ENCODE measurements around the gene FAM227A.
A peak's percentile ranks its signal among the peaks of the same experiment; 100 is the strongest.

Gene FAM227A

DNA sequence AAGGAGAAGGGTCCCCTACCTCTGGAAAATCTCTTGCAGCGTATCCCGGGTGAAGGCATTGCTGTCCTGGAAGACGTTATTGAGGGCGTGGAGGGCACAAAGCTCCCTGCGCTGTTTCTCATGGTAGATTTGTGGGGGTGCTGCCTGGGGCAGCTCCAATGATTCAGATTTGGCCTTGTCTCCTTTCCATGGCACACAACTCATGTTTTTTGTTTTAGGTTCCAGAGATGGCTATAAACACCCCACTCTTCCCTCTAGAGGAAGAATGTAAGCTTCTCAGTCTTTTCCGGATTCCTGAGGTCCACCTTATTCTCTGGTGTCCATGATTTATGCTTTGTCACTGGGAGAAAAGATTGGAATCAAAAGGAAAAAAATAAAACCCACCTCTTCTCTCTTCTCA is 43.6 kb upstream of the FAM227A start:
- DNase-seq (ENCODE audit: low read depth), result peak; percentile 63
- H3K4me3 ChIP-seq (replicated peaks; ENCODE audit: low read depth, low read length), result peak overlapping the region; percentile 81
- no peak for TF ChIP-seq CTCF (IDR thresholded peaks at IDR 0.05; ENCODE audit: low read length, missing control alignments)

DNA sequence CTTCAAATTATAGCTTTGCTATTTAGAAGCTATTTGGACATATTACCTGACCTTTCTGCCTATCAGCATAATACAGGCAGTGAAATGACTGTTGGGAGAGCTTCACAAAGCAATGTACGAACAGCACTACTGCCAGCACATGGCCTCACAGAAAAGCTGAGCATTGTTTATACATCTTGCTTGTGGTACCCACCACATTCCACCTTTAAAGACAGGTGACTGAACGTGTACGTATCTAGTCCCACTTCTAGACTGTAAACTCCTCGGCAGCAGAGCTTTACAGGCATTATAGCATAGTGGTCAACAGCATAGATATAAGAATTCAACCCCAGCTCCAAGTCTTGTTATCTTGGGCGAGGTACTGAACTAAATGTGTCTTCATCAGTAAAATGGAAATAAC is 43.0 kb upstream of the FAM227A start:
- no peak for DNase-seq (ENCODE audit: low read depth)
- peak overlapping the region; percentile 81 for H3K4me3 ChIP-seq (replicated peaks; ENCODE audit: low read depth, low read length)
- TF ChIP-seq CTCF (IDR thresholded peaks at IDR 0.05; ENCODE audit: low read length, missing control alignments), result no peak

DNA sequence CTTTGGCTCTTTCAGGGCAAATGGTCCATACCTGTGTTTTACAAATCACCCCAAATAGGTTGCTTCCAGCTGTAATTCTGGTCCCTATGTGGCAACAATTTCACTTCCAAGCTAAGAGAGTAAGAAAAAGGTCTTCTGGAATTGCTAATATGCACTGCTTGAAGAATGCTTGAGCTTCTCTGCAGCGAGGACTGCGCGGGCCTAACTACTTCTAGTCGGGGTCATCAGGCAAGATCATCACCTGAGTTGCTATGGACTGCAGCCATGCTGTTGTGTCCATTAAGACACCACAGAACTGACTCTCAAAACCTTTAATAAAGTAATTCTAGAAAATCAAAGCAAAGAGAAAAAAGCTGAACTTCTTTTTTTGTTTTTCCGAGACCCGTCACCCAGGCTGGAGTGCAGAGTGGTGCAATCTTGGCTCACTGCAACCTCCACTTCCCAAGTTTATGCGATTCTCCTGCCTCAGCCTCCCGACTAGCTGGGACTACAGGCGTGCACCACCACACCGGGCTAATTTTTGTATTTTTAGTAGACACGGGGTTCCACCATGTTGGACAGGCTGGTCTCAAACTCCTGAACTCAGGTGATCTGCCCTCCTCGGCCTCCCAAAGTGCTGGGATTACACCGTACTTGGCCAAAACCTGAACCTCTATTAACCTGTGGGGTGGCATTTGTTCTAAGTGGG is 42.4 kb upstream of the FAM227A start:
- DNase-seq (ENCODE audit: low read depth), result no peak
- no peak for TF ChIP-seq CTCF (IDR thresholded peaks at IDR 0.05; ENCODE audit: low read length, missing control alignments)
- H3K4me3 ChIP-seq (replicated peaks; ENCODE audit: low read depth, low read length), result peak overlapping the region; percentile 81

DNA sequence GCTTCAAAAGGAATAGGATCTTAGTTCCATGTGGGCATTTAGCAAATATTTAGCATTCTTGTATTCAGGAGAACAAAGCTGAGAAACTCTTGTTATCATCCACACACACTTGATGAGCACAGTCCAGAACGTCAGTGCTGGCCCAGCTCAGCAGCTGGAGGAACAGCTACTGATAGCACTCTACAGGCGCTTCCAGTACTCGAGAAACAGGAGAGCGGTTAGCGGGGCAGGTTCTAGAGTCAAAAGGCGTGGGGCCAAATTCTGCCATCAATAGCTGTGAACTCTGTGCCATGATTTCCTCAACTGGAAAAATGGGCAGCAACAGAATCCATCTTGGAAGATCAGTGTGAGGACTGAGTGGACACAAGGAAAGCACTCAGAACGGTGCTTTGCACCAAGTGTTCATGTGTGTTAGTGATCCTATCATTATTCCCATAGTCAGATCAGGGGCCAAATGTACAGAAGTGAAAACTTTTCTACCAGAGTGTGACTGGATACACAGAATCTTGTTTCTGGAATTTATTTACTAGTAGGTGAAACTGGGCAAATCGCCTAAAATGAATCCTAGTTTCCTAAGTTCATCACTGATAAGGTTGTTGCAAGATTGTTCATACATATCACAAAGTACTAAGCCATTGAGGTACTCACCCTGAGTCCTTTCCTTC is 41.4 kb upstream of the FAM227A start:
- H3K4me3 ChIP-seq (replicated peaks; ENCODE audit: low read depth, low read length), result peak overlapping the region; percentile 81
- DNase-seq (ENCODE audit: low read depth), result peak; percentile 78
- TF ChIP-seq CTCF (IDR thresholded peaks at IDR 0.05; ENCODE audit: low read length, missing control alignments), result no peak

GRCh38 chr22:38696606-38697424 is 40.6 kb upstream of the FAM227A start:
- peak; percentile 89 for DNase-seq (ENCODE audit: low read depth)
- TF ChIP-seq CTCF (IDR thresholded peaks at IDR 0.05; ENCODE audit: low read length, missing control alignments), result no peak
- peak overlapping the region; percentile 81 for H3K4me3 ChIP-seq (replicated peaks; ENCODE audit: low read depth, low read length)

- H3K4me3 ChIP-seq (replicated peaks; ENCODE audit: low read depth, low read length), result no peak overlapping the region
- no peak for DNase-seq (ENCODE audit: low read depth)
- no peak for TF ChIP-seq CTCF (IDR thresholded peaks at IDR 0.05; ENCODE audit: low read length, missing control alignments)
These were observed 38.7 kb upstream of the FAM227A start for GRCh38 chr22:38694940-38695339.
